HG03060 (cell line): ENCODE data around the gene LTO1.
"Not testable (repeated sequence)": the region's sequence is repeated elsewhere in the genome, so short reads cannot be mapped to it uniquely, and the experiment has no call there.

ENCODE experiments used
- ATAC-seq: cut with Tn5 transposase; IDR thresholded peaks from one replicate; pipeline ENCODE4 v1.9.1; 2021; ENCODE audit warnings: low read depth, moderate number of reproducible peaks; ENCODE audit not compliant: unreplicated experiment

LTO1 gene

GRCh38 chr11:69702239-69702691 lies 27.1 kb upstream of the LTO1 start:
- ATAC-seq: no peak

- ATAC-seq: no peak
Measured at GRCh38 chr11:69700278-69701140, 25.4 kb upstream of the LTO1 start.

DNA sequence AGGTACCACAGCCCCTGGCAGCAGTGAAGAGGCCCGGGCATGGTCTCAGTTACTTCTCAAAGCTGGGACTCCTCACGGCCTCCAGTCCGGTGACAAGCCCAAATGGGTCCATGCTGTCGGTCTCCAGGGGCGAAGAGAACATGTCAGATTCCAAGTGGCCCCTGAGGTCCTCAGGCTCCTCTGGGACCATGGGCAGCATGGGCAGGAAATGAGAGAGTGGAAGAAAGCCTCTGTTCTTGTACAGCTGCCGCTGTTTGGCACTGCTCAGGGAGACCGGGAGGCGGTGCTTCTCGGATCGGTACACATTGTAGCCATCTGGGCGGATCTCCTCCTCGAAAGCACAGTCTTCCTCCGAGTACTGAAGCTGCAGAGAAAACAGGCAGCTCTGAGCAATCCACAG lies 24.1 kb upstream of the LTO1 start:
- no peak for ATAC-seq

- ATAC-seq: no peak
Measured at GRCh38 chr11:69698362-69698761, 23.2 kb upstream of the LTO1 start.

DNA sequence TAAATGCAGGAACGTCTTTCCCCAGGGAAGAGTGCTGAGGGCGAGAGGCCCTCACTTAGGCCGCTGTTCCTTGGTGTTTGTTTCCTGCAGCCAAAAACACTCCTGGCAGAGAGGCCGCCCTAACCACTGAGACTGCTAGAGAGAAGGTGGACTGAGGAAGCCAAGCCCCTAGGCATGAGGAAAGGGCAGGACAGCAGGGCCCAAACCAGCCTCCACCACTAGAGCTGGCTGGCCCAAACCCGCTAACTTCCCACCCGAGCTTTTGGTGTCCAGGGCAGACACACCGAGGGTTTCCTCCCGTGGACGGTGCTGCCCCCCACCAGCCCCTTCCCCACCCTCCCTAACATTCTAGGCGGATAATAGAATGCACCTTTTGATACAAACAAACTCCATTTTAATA lies 22.7 kb upstream of the LTO1 start:
- ATAC-seq: no peak

DNA sequence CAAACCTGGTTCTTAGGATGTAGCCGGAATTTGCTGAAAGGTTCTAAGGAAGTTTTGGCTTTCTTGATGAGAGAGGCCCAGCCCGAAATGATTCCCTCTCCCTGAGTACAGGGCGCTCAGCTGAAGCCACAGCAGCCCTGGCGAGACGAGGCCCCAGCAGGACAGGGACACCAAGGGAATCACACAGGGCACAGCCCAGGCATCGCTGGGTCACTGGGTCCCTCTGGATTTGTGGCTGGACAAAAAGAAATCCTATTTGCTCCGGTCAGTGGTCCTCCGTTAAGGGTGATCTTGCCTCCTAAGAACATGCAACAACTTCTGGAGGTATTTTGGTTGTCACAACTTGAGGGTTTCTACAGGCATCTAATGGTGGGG lies 22.3 kb upstream of the LTO1 start:
- ATAC-seq: no peak

- ATAC-seq: no peak
Measured at GRCh38 chr11:69696749-69697468, 21.8 kb upstream of the LTO1 start.

DNA sequence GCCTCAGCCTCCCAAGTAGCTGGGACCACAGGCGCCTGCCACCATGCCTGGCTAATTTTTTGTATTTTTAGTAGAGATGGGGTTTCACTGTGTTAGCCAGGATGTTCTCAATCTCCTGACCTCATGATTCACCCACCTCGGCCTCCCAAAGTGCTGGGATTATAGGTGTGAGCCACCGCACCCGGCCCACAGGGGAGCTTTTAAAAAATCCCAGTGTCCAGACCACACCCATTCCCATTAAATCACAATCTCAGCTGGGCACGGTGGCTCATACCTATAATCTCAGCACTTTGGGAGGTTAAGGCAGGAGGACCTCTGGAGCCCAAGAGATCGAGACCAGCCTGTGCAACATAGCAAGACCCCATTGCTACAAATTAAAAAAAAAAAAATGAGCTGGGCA lies 20.8 kb upstream of the LTO1 start:
- ATAC-seq: not testable (repeated sequence)

GRCh38 chr11:69695581-69695980 lies 20.4 kb upstream of the LTO1 start:
- no peak for ATAC-seq

- ATAC-seq: no peak
Measured at GRCh38 chr11:69694781-69695180, 19.6 kb upstream of the LTO1 start.

GRCh38 chr11:69692422-69692821 lies 17.3 kb upstream of the LTO1 start:
- no peak for ATAC-seq

GRCh38 chr11:69691463-69691862 lies 16.3 kb upstream of the LTO1 start:
- ATAC-seq: no peak

DNA sequence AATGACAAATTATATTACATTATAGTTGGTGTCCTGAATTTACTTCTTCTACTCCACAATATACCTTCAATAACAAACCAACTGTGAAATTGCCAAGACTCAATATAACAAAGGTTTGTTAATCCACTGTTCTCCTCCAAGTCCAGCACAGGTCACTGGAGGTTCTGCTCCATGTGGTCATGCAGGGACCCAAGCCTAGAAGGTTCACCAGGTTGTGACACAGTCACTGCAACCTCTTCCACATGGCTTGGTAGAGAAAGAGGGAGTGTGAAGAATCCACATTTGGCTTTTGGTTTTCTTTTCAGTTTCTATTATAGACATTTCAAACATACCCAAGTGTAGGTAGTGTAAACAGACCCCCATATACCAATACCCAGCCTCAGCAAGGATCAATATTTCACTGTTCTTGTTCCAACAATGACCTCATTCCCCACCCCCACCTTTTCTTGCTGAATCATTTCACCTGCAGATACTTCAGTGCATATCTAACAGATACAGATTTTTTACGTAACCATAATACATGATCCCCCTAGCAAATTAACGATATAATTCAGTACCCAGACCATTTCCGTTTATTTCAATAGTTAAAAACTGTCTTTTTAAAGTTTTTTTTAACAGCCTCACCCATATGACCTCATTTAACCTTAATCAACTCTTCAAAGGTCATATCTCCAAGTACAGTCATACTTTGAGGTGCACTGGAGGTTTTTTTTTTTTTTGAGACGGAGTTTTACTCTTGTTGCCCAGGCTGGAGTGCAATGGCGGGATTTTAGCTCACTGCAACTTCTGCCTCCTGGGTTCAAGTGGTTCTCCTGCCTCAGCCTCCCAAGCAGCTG lies 14.5 kb upstream of the LTO1 start:
- ATAC-seq: no peak

GRCh38 chr11:69687969-69688771 lies 13.0 kb upstream of the LTO1 start:
- not testable (repeated sequence) for ATAC-seq

DNA sequence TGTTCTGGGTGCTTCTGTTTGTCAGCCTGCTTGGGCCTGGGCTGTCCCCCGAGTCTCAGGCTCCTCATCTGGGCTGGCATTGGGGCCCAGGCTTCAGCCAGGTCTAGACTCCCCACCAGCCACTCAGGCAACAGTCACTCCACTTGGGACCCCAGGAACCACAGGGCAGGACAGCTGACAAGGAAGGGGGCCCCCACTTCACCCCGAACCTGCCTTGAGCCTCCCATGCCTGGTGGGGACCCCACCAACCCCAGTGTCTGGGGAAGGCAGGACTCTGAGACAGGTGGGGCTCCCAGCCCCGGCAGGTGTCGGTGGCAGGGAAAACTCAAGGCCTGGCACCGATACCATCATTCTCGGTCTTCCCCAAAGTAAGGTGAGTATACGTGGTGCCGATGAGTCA lies 11.7 kb upstream of the LTO1 start:
- no peak for ATAC-seq

- ATAC-seq: no peak
Measured at GRCh38 chr11:69686452-69686851, 11.3 kb upstream of the LTO1 start.

GRCh38 chr11:69685348-69685747 lies 10.2 kb upstream of the LTO1 start:
- ATAC-seq: no peak

- ATAC-seq: no peak
Measured at GRCh38 chr11:69684651-69685050, 9.5 kb upstream of the LTO1 start.

- ATAC-seq: no peak
Measured at GRCh38 chr11:69683764-69684333, 8.7 kb upstream of the LTO1 start.
